Measurements from ENCODE around the gene AIRE. TPM values are rescaled to one million over a fixed set of nuclear protein-coding genes. Genes with fewer than 3 reads are reported as not detected.

The AIRE gene
- total and polyA plus RNA-seq, 4 donors = 0.05 TPM; not detected in 3

- DNase-seq (ENCODE audit: low spot score) = no peak
- no peak for TF ChIP-seq YY1 (IDR thresholded peaks at IDR 0.05)
- no peak for TF ChIP-seq HNF4A (conservative IDR thresholded peaks at IDR 0.05)
- Histone ChIP-seq H3K36me3 (ENCODE audit: control insufficient read depth in 4 of 4, insufficient read depth in 3 of 4, low read depth in 1 of 4, low read length in 3 of 4) (no peaks in the 10 kb centered on the region), H3K4me3 (ENCODE audit: low read depth in 1 of 3, low read length in 3 of 3) (no peak overlapping the region), H3K9me3 (ENCODE audit: control insufficient read depth in 4 of 4, low read length in 3 of 4) (no peaks in the 10 kb centered on the region), H3K4me1 (ENCODE audit: control insufficient read depth in 4 of 4, insufficient read depth in 4 of 4, low read length in 3 of 4) (no peaks in the 10 kb centered on the region), H3K27ac (ENCODE audit: low read depth in 1 of 2, low read length in 2 of 2) (no peak overlapping the region), H3K27me3 (ENCODE audit: control insufficient read depth in 4 of 4, insufficient read depth in 4 of 4, low read length in 3 of 4) (no peaks in the 10 kb centered on the region), H3K9ac (ENCODE audit: low read depth in 1 of 2, low read length in 2 of 2) (no peak overlapping the region)
- 89% methylated on average over 16 of the region's 16 CpGs for WGBS
These were observed 4.8 kb downstream of the AIRE start for GRCh38 chr21:44290327-44291077.

DNA sequence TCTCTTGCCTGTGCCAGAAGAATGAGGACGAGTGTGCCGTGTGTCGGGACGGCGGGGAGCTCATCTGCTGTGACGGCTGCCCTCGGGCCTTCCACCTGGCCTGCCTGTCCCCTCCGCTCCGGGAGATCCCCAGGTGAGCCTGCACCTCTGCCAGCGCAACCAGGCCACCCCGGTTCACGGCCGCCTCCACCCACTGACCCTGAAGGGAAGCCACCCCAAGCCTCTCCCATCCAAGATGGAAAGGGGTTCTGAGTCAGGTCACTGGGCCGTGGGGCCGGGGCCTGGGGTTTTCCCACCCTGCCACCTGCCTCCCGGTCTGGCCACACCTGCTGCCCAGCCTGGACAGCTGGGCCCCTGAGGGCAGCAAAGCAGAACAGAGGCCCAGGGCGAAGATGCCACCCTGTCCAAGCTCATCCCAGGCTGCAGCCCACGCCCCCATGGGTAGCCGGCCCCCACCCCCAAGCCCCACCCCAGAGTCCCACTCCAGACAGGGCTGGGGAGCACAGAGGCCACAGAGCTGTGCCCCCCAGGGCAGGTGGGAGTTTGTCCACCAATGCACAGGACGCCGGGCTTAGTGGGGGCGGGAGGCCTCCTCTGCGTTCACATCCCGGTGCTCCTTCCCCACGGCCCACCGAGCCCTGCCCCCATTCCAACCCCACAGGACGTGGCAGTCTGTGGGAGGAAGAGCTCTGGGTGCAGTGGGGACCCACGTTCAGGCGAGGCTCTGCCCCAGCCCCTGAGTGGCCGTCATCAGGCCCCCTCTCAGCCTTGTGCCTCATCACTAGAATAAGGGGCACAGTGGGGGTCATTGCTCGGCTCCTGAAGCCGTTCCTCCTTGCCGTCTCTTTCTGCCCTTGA is 5.6 kb downstream of the AIRE start:
- no peak for DNase-seq (ENCODE audit: low spot score)
- WGBS = 86% methylated on average over 33 of the region's 33 CpGs
- H3K27ac ChIP-seq (ENCODE audit: low read depth in 1 of 2, low read length in 2 of 2) = no peak overlapping the region
- H3K4me3 ChIP-seq (ENCODE audit: low read depth in 1 of 3, low read length in 3 of 3) = no peak overlapping the region
- TF ChIP-seq RXRA (IDR thresholded peaks at IDR 0.05) = no peak
- no peak for TF ChIP-seq CTCF (IDR thresholded peaks at IDR 0.05; ENCODE audit: low read depth, low read length, missing input control)
- TF ChIP-seq, protein P1, sequence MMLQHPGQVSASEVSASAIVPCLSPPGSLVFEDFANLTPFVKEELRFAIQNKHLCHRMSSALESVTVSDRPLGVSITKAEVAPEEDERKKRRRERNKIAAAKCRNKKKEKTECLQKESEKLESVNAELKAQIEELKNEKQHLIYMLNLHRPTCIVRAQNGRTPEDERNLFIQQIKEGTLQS (IDR thresholded peaks at IDR 0.05) = no peak
- TF ChIP-seq RAD21 (IDR thresholded peaks at IDR 0.05) = no peak
- no peak for TF ChIP-seq TAF1 (conservative IDR thresholded peaks at IDR 0.05)
- TF ChIP-seq FOXA2 (IDR thresholded peaks at IDR 0.05) = no peak
- TF ChIP-seq FOXA1 (IDR thresholded peaks at IDR 0.05) = no peak
- TF ChIP-seq, protein P2, sequence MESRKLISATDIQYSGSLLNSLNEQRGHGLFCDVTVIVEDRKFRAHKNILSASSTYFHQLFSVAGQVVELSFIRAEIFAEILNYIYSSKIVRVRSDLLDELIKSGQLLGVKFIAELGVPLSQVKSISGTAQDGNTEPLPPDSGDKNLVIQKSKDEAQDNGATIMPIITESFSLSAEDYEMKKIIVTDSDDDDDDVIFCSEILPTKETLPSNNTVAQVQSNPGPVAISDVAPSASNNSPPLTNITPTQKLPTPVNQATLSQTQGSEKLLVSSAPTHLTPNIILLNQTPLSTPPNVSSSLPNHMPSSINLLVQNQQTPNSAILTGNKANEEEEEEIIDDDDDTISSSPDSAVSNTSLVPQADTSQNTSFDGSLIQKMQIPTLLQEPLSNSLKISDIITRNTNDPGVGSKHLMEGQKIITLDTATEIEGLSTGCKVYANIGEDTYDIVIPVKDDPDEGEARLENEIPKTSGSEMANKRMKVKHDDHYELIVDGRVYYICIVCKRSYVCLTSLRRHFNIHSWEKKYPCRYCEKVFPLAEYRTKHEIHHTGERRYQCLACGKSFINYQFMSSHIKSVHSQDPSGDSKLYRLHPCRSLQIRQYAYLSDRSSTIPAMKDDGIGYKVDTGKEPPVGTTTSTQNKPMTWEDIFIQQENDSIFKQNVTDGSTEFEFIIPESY (IDR thresholded peaks at IDR 0.05) = no peak
- TF ChIP-seq NR2F2 (IDR thresholded peaks at IDR 0.05) = no peak
- TF ChIP-seq EGR1 (IDR thresholded peaks at IDR 0.05; ENCODE audit: low read depth in 2 of 2) = no peak
- no peak for TF ChIP-seq SP1 (IDR thresholded peaks at IDR 0.05)
- no peak for TF ChIP-seq HNF4A (conservative IDR thresholded peaks at IDR 0.05)
- no peak for TF ChIP-seq JUND (IDR thresholded peaks at IDR 0.05)
- no peak for TF ChIP-seq YY1 (IDR thresholded peaks at IDR 0.05)
- no peaks in the 10 kb centered on the region for H3K27me3 ChIP-seq (ENCODE audit: control insufficient read depth in 4 of 4, insufficient read depth in 4 of 4, low read length in 3 of 4)
- no peaks in the 10 kb centered on the region for H3K4me1 ChIP-seq (ENCODE audit: control insufficient read depth in 4 of 4, insufficient read depth in 4 of 4, low read length in 3 of 4)
- no peaks in the 10 kb centered on the region for H3K9me3 ChIP-seq (ENCODE audit: control insufficient read depth in 4 of 4, low read length in 3 of 4)
- H3K36me3 ChIP-seq (ENCODE audit: control insufficient read depth in 4 of 4, insufficient read depth in 3 of 4, low read depth in 1 of 4, low read length in 3 of 4) = no peaks in the 10 kb centered on the region
- no peak overlapping the region for H3K9ac ChIP-seq (ENCODE audit: low read depth in 1 of 2, low read length in 2 of 2)
